Kidney (tissue), 14 donors: ENCODE measurements around the gene ECT2L. TPM values are rescaled to one million over a fixed set of nuclear protein-coding genes. Genes with fewer than 3 reads are reported as not detected.

Source experiments
- DNase-seq, 5 donors: peaks; one replicate each; pipeline ENCODE4 v3.0.0-alpha.2; 2013 to 2020
- FAIRE-seq: peaks from 2 replicates; lab custom pipeline; 2012; peaks lifted over from hg19 to GRCh38; lab: Jason Lieb, UNC
- H3K27ac ChIP-seq, 2 donors: one replicate each; pipeline ENCODE4 v1.7.0; 2013; ENCODE audit warnings: low read depth in 2 of 2, low read length in 2 of 2, inconsistent platforms in 1 of 2
- H3K27me3 ChIP-seq: one replicate; pipeline ENCODE4 v1.7.1; 2013; ENCODE audit warnings: low read length, inconsistent platforms; ENCODE audit not compliant: control insufficient read depth, insufficient read depth
- H3K36me3 ChIP-seq, 3 donors: one replicate each; pipeline versions ENCODE4 v1.7.0 to v1.7.1; 2013; ENCODE audit warnings: low read length in 3 of 3, control low read depth in 1 of 3, inconsistent platforms in 1 of 3; ENCODE audit not compliant: insufficient read depth in 3 of 3, control insufficient read depth in 2 of 3
- H3K4me1 ChIP-seq, 3 donors: one replicate each; pipeline versions ENCODE4 v1.7.0 to v1.7.1; 2013; ENCODE audit warnings: low read length in 3 of 3, inconsistent platforms in 1 of 3, low read depth in 1 of 3; ENCODE audit not compliant: control insufficient read depth in 2 of 3, insufficient read depth in 2 of 3
- H3K4me3 ChIP-seq, 3 donors: one replicate each; pipeline versions ENCODE4 v1.7.0 to v1.8.1; 2013; ENCODE audit warnings: low read length in 3 of 3, control low read depth in 1 of 3, inconsistent platforms in 1 of 3
- H3K9ac ChIP-seq, 3 donors: one replicate each; pipeline versions ENCODE4 v1.7.0 to v1.7.1; 2013; ENCODE audit warnings: low read length in 3 of 3, control low read depth in 1 of 3, inconsistent platforms in 1 of 3
- H3K9me3 ChIP-seq, 3 donors: one replicate each; pipeline versions ENCODE4 v1.7.0 to v1.7.1; 2013; ENCODE audit warnings: low read length in 3 of 3, control low read depth in 1 of 3, inconsistent platforms in 1 of 3; ENCODE audit not compliant: control insufficient read depth in 2 of 3, insufficient read depth in 1 of 3
- CTCF ChIP-seq: IDR thresholded peaks from 3 replicates; pipeline ENCODE4 v1.5.1; 2012; ENCODE audit warnings: mild to moderate bottlenecking, moderate library complexity, borderline replicate concordance; ENCODE audit not compliant: insufficient read depth; ENCODE audit errors: extremely low read depth
- intact Hi-C: fragments of 100-400 bp; cut with DNase I; formaldehyde crosslinking; loops from one replicate; pipeline ENCODE4 v1.11.1; 2022
- polyA plus RNA-seq: library from polyadenylated mRNA; stranded (reverse); fragments of 350-450 nt; fragmentation: Illumina TruSeq; extraction: RNeasy Lipid Tissue Mini Kit (QIAGEN cat#74804); gene quantifications from one replicate; pipeline ENCODE4 v1.2.3, GENCODE V29; 2014; ENCODE audit warnings: low read depth, low replicate concordance; ENCODE audit not compliant: insufficient read depth
- total RNA-seq: library from RNA; stranded (reverse); fragmentation: NEBNext Ultra II Directional; extraction: Animal tissue kit (Norgen Biotek cat#: 25700); gene quantifications from one replicate; pipeline ENCODE4 v1.2.1, GENCODE V29; 2021
- donor health status: control.
- donor health status: control.
- donor health status: control.
- donor health status: control.
- donor health status: control.
- donor health status: DM: yes; HTN: yes; CAD: no.
- donor health status: Normal renal cell carcinoma (clear cell type).

ECT2L gene
- total and polyA plus RNA-seq, 2 donors from 2014 or later = 0.13 TPM; not detected in 1

GRCh38 chr6:138943089-138943625 lies 147.3 kb downstream of the ECT2L start:
- H3K9ac ChIP-seq = no peak overlapping the region
- FAIRE-seq = no peak
- no peak overlapping the region for H3K4me3 ChIP-seq
- no peak for DNase-seq
- no peak for TF ChIP-seq CTCF
- no peak overlapping the region for H3K27ac ChIP-seq
- H3K27me3 ChIP-seq = no peaks in the 10 kb centered on the region
- H3K4me1 ChIP-seq = no peaks in the 10 kb centered on the region
- intact Hi-C loops = no loop called here
- H3K9me3 ChIP-seq = no peaks in the 10 kb centered on the region
- H3K36me3 ChIP-seq = peaks cover 2 to 7% (median 4%) of the 10 kb centered on the region in 3 donors

DNA sequence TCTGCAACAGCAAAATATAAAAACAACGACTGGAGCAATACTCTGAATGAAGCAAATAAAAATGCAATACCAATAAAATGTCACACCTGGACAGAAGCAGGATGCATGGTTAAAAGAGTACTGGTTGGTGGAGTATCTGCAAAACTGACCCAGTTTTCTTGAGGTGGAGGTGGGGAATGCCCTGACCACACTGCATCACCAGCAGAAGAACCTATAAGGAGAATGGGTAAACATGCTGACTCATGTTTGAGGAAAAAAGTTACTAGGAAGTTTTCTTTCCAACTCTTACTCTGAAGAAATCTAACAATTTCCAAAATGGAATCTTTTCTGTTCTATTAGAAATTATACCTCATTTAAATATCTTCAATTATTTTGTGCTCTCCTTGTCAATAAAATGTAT lies 148.5 kb downstream of the ECT2L start:
- no peak overlapping the region for H3K9ac ChIP-seq
- H3K4me1 ChIP-seq = peaks cover 0 to 5% (median 4%) of the 10 kb centered on the region in 3 donors
- intact Hi-C loops = no loop called here
- FAIRE-seq (peak; percentile 3), DNase-seq (no peak)
- H3K27me3 ChIP-seq = no peaks in the 10 kb centered on the region
- no peak for TF ChIP-seq CTCF
- H3K9me3 ChIP-seq = no peaks in the 10 kb centered on the region
- H3K4me3 ChIP-seq = no peak overlapping the region
- H3K27ac ChIP-seq = no peak overlapping the region
- H3K36me3 ChIP-seq = peaks cover 0 to 7% (median 2%) of the 10 kb centered on the region in 3 donors

DNA sequence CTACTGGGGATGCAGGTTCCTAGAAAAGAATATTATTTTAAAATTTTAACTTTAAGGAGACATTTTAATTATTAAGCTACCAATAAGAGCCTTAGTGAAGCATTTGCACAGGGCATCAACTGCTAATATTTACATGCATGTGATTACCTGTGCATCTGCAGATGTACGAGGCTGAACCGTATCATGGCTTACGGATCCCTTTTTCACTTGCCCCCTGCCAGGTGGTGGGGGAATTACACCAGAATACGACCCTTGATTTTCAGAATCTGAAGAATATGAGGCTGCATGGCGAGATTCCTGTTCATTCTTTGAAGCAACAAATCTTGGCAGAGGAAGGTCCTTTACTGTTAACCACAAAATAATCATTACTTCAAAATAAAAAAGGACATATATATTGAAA lies 149.5 kb downstream of the ECT2L start:
- H3K4me3 ChIP-seq = no peak overlapping the region
- DNase-seq (no peak), FAIRE-seq (no peak)
- no peak overlapping the region for H3K27ac ChIP-seq
- intact Hi-C loops = no loop called here
- no peaks in the 10 kb centered on the region for H3K9me3 ChIP-seq
- no peak for TF ChIP-seq CTCF
- peaks cover 0 to 5% (median 4%) of the 10 kb centered on the region in 3 donors for H3K4me1 ChIP-seq
- no peak overlapping the region for H3K9ac ChIP-seq
- peaks cover 0 to 7% (median 2%) of the 10 kb centered on the region in 3 donors for H3K36me3 ChIP-seq
- H3K27me3 ChIP-seq = no peaks in the 10 kb centered on the region

DNA sequence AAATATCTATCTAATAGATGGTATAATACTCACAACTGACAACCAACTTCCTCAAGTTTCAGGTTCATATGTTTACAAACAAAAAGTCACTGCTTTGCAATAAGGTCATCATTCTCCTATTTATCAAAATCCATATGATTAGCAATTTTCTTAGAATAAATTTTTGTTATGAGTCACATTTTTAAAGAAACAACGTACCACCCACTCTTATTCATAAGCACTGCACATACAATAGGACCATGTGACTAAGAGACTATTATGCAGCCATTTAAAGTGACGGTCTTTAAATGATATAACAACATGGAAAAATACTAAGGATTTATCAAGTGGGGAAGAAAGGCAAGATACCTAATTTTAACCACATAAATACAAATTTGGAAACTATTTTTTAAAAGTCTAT lies 152.1 kb downstream of the ECT2L start:
- intact Hi-C loops = no loop called here
- TF ChIP-seq CTCF = no peak
- Histone ChIP-seq H3K27me3 (no peaks in the 10 kb centered on the region), H3K4me3 (no peak overlapping the region), H3K27ac (no peak overlapping the region), H3K4me1 (peaks cover 0 to 5% (median 4%) of the 10 kb centered on the region in 3 donors), H3K9ac (no peak overlapping the region), H3K36me3 (peaks cover 0 to 7% (median 2%) of the 10 kb centered on the region in 3 donors), H3K9me3 (no peaks in the 10 kb centered on the region)
- FAIRE-seq (no peak), DNase-seq (no peak)
